Natural killer cell (primary cell): ENCODE data around the gene C1orf50. TPM values are rescaled to one million over a fixed set of nuclear protein-coding genes. Genes with fewer than 3 reads are reported as not detected.
"Not testable (repeated sequence)": the region's sequence is repeated elsewhere in the genome, so short reads cannot be mapped to it uniquely, and the experiment has no call there.

Experiments
- ATAC-seq, 3 donors: fragments of 150-1000 bp in 2 of 3; fragments of 200-7000 bp in 1 of 3; cut with Tn5 transposase; 1 replicate in 1 of 3; 2 replicates in 2 of 3; pipeline ENCODE4 v1.10.0; 2021; ENCODE audit warnings: mild to moderate bottlenecking in 2 of 3, moderate library complexity in 2 of 3
- DNase-seq, 2 donors: peaks; one replicate each; pipeline versions ENCODE4 v3.0.0 to v3.0.0-alpha.2; 2013 to 2021; ENCODE audit warnings: mixed read lengths in 1 of 2
- H3K27ac ChIP-seq: one replicate; pipeline ENCODE4 v1.5.1; 2013; ENCODE audit warnings: mild to moderate bottlenecking, low read length
- H3K27me3 ChIP-seq: one replicate; pipeline ENCODE4 v1.6.1; 2013; ENCODE audit warnings: low read length; ENCODE audit not compliant: control insufficient read depth, insufficient read depth
- H3K36me3 ChIP-seq: one replicate; pipeline ENCODE4 v1.6.1; 2013; ENCODE audit warnings: low read length; ENCODE audit not compliant: control insufficient read depth, insufficient read depth
- H3K4me1 ChIP-seq: one replicate; pipeline ENCODE4 v1.6.1; 2013; ENCODE audit warnings: low read length; ENCODE audit not compliant: control insufficient read depth, insufficient read depth
- H3K4me3 ChIP-seq: one replicate; pipeline ENCODE4 v1.5.1; 2013; ENCODE audit warnings: low read length
- H3K9me3 ChIP-seq: one replicate; pipeline ENCODE4 v1.6.1; 2013; ENCODE audit warnings: low read length; ENCODE audit not compliant: control insufficient read depth, insufficient read depth
- H3K27ac Mint-ChIP-seq, 2 donors: one replicate each; pipeline ENCODE4 v1.8.0; 2022; ENCODE audit warnings: mild to moderate bottlenecking in 2 of 2, mixed read lengths in 2 of 2, moderate library complexity in 1 of 2
- H3K27me3 Mint-ChIP-seq, 2 donors: one replicate each; pipeline ENCODE4 v1.8.0; 2022; ENCODE audit warnings: low read depth in 2 of 2, mixed read lengths in 2 of 2
- H3K36me3 Mint-ChIP-seq: one replicate; pipeline ENCODE4 v1.8.0; 2022; ENCODE audit warnings: mixed read lengths
- H3K4me1 Mint-ChIP-seq, 2 donors: one replicate each; pipeline ENCODE4 v1.8.0; 2022; ENCODE audit warnings: mixed read lengths in 2 of 2
- H3K4me3 Mint-ChIP-seq: one replicate; pipeline ENCODE4 v1.8.0; 2022; ENCODE audit warnings: mild to moderate bottlenecking, moderate library complexity, mixed read lengths
- H3K9me3 Mint-ChIP-seq, 2 donors: one replicate each; pipeline ENCODE4 v1.8.0; 2022; ENCODE audit warnings: mixed read lengths in 2 of 2
- WGBS: methylation state at CpG from one replicate; pipeline ENCODE4 v1.1.7; 2013; ENCODE audit warnings: missing lambda C conversion rate; ENCODE audit not compliant: insufficient coverage; 5-methylcytosine and 5-hydroxymethylcytosine counted together
- intact Hi-C: fragments of 100-400 bp; cut with micrococcal nuclease; formaldehyde crosslinking; loops from one replicate; pipeline ENCODE4 v1.14.2; 2022
- total RNA-seq, 4 donors: library from RNA; stranded (reverse); fragments of 120-200 nt in 1 of 4; gene quantifications; one replicate each; pipeline versions ENCODE4 v1.2.3 to v1.2.4, GENCODE V29; 2013 to 2022
- TF ChIP-seq, protein P1 (sequence below): fragments of 200-600 bp; IDR thresholded peaks from one replicate; pipeline ENCODE4 v1.8.0; 2022; ENCODE audit warnings: antibody characterized with exemption

Gene C1orf50
- total RNA-seq, result 10 to 100 TPM; 10.1 to 17.1 (median 12.7) TPM
- total RNA-seq (2013), result 8.4 TPM

DNA sequence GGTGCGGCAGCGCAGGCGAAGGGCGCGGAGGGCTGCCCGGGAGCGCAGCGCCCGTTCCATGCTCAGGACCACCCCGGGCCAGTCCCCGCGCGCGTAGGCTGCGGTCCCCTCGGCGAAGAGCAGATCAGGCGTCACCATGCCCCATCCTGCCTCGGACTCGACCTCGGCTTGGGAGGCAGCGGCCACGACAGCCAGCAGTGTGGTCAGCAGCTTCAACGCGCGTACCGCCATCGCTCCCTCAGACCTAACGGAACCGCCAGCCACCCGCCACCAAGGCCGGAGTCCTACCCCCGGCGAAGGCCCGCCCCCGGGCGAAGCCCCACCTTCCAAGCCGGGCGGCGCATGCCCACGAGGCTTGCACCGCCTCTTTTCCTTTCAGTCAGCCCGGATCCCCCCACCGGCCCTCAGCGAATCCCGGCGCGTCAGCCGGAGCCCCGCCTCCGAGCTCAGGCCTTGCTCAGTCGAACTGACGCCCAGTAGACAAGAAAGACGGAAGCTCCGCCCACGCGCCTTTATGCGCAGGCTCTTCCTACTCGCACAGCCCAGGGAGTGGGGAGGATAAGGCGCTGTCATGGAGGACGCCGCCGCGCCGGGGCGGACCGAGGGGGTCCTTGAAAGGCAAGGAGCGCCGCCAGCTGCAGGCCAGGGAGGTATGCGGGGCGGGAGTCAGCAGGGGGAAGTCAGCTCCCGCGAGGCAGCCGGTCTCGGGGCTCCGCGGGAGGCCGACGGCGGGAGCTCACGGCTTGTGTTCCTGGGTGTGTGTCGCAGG, at the start of gene C1orf50, which contains the start of gene P3H1:
TSS of gene C1orf50 (plus strand) at position 509 of the 769 bp plus-strand sequence. CDS start at position 572, 63 bp downstream.
TSS of gene P3H1 (minus strand) at position 288 of the 769 bp plus-strand sequence. CDS start at position 231, 57 bp downstream.
- intact Hi-C loops, result loop anchor here (1.0 to 5.0 kb wide), 5 partner anchors 50 to 406 kb away; partner anchors contain the start of genes CFAP57, EBNA1BP2, ERMAP and PPCS
- DNase-seq, result peak; percentile 99 to 100
- Histone ChIP-seq H3K4me3 (peak within 1 kb of the TSS; percentile 78), H3K27me3 (no peaks in the 10 kb centered on the region), H3K9me3 (no peaks in the 10 kb centered on the region), H3K36me3 (no peaks in the 10 kb centered on the region), H3K27ac (peak within 1 kb of the TSS; percentile 81), H3K4me1 (peaks cover 18% of the 10 kb centered on the region)
- no peak within 1 kb of the TSS for H3K27ac Mint-ChIP-seq
- H3K27me3 Mint-ChIP-seq, result no peaks in the 10 kb centered on the region
- H3K4me3 Mint-ChIP-seq, result no peak within 1 kb of the TSS
- peak; percentile 92 to 98 (median 92) for ATAC-seq
- TF ChIP-seq, protein P1, sequence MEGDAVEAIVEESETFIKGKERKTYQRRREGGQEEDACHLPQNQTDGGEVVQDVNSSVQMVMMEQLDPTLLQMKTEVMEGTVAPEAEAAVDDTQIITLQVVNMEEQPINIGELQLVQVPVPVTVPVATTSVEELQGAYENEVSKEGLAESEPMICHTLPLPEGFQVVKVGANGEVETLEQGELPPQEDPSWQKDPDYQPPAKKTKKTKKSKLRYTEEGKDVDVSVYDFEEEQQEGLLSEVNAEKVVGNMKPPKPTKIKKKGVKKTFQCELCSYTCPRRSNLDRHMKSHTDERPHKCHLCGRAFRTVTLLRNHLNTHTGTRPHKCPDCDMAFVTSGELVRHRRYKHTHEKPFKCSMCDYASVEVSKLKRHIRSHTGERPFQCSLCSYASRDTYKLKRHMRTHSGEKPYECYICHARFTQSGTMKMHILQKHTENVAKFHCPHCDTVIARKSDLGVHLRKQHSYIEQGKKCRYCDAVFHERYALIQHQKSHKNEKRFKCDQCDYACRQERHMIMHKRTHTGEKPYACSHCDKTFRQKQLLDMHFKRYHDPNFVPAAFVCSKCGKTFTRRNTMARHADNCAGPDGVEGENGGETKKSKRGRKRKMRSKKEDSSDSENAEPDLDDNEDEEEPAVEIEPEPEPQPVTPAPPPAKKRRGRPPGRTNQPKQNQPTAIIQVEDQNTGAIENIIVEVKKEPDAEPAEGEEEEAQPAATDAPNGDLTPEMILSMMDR, result no peak
- H3K36me3 Mint-ChIP-seq, result no peaks in the 10 kb centered on the region
- H3K9me3 Mint-ChIP-seq, result no peaks in the 10 kb centered on the region
- under 1% methylated on average over 82 of the region's 82 CpGs for WGBS
- peaks cover 10 to 28% of the 10 kb centered on the region in 2 donors for H3K4me1 Mint-ChIP-seq

DNA sequence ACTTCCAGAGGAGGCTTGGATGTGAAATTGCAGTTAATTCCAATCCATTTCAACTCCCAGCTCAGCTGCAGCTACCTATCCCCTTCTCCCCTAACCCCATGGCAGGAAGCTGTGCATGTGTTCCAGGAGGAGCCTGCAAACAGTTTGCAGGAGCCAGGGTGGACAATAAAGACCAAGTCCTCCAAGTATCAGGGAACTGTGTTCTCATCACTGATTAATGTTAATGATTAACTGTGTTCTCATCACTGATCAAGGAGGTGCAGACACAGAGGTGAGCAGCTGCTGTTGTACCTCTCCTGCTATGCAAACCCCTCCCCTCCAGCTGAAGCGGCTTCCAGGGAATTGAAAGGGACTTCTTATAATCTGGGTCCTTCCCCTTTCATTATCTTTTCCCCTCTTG, 46.2 kb upstream of the C1orf50 start:
- Histone ChIP-seq H3K9me3 (no peaks in the 10 kb centered on the region), H3K4me3 (no peak overlapping the region), H3K27ac (no peak overlapping the region), H3K4me1 (no peaks in the 10 kb centered on the region), H3K27me3 (no peaks in the 10 kb centered on the region), H3K36me3 (no peaks in the 10 kb centered on the region)
- no peak overlapping the region for H3K4me3 Mint-ChIP-seq
- H3K4me1 Mint-ChIP-seq, result no peaks in the 10 kb centered on the region
- ATAC-seq (no peak), DNase-seq (no peak)
- no peak overlapping the region for H3K27ac Mint-ChIP-seq
- TF ChIP-seq, protein P1, result no peak
- H3K27me3 Mint-ChIP-seq, result no peaks in the 10 kb centered on the region
- no peaks in the 10 kb centered on the region for H3K9me3 Mint-ChIP-seq
- 89% methylated on average over 1 of the region's 1 CpG for WGBS
- H3K36me3 Mint-ChIP-seq, result no peaks in the 10 kb centered on the region
- intact Hi-C loops, result no loop called here

DNA sequence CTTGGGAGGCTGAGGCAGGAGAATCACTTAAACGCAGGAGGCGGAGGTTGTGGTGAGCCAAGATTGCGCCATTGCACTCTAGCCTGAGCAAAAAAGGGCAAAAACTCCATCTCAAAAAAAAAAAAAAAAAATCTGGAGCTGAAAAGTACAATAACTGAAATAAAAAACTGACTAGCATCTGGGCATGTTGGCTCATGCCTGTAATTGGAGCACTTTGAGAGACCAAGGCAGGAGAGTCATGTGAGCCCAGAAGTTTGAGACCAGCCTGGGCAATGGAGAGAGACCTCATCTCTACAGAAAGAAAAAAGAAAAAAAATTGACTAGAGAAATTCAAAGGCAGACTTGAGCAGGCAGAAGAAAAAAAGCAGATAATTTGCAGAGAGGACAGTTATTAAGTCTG, 45.1 kb upstream of the C1orf50 start:
- DNase-seq (no peak), ATAC-seq (no peak)
- H3K36me3 ChIP-seq, result no peaks in the 10 kb centered on the region
- no peaks in the 10 kb centered on the region for H3K4me1 Mint-ChIP-seq
- no peak overlapping the region for H3K4me3 ChIP-seq
- H3K4me1 ChIP-seq, result no peaks in the 10 kb centered on the region
- WGBS, result 95% methylated on average over 3 of the region's 3 CpGs
- H3K9me3 Mint-ChIP-seq, result no peaks in the 10 kb centered on the region
- no peaks in the 10 kb centered on the region for H3K27me3 Mint-ChIP-seq
- TF ChIP-seq, protein P1, result no peak
- no peak overlapping the region for H3K27ac ChIP-seq
- intact Hi-C loops, result no loop called here
- H3K27me3 ChIP-seq, result no peaks in the 10 kb centered on the region
- no peaks in the 10 kb centered on the region for H3K9me3 ChIP-seq
- no peak overlapping the region for H3K27ac Mint-ChIP-seq
- no peak overlapping the region for H3K4me3 Mint-ChIP-seq
- no peaks in the 10 kb centered on the region for H3K36me3 Mint-ChIP-seq

DNA sequence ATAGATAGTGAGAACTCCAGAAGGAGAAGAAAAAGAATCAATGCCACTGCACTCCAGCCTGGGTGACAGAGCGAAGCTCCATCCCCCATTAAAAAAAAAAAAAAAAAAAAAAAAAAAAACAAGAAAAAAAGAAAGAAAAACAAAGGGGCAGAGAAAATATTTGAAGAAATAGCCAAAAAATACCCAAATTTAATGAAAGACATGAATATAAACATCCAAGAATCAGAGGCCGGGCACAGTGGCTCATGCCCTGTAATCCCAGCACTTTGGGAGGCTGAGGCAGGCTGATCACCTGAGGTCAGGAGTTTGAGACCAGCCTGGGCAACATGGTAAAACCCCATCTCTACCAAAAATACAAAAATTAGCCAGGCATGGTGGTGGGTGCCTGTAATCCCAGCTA, 44.6 kb upstream of the C1orf50 start:
- ATAC-seq, H3K9me3 Mint-ChIP-seq, H3K4me1 Mint-ChIP-seq, intact Hi-C loops, DNase-seq, H3K36me3 ChIP-seq, H3K27ac ChIP-seq, H3K36me3 Mint-ChIP-seq, H3K27me3 Mint-ChIP-seq, H3K9me3 ChIP-seq, H3K4me3 Mint-ChIP-seq, H3K4me1 ChIP-seq, H3K4me3 ChIP-seq, H3K27ac Mint-ChIP-seq, H3K27me3 ChIP-seq: not testable (repeated sequence)
- WGBS, result 100% methylated on average over 1 of the region's 2 CpGs
